PC-3 (cell line): ENCODE results near the gene DPM3. TPM values are rescaled to one million over a fixed set of nuclear protein-coding genes. Genes with fewer than 3 reads are reported as not detected.

Source experiments
- ATAC-seq: fragments of 200-7000 bp; cut with Tn5 transposase; 2 replicates; pipeline ENCODE4 v1.9.1; 2020; ENCODE audit warnings: mild to moderate bottlenecking, moderate library complexity
- BruUV-seq: library from RNA; stranded (reverse); fragments of 400-500 nt; replicated peaks from 2 replicates; lab custom pipeline; 2021; lab: Mats Ljungman, UMichigan
- CTCF ChIA-PET: fragments of 300-600 bp; sonication (Branson Sonifier 250); formaldehyde crosslinking; loops from one replicate; lab custom pipeline; 2022; ENCODE audit warnings: antibody characterized with exemption; lab: Charles Lee
- POLR2A ChIA-PET: fragments of 300-600 bp; sonication (Branson Sonifier 250); formaldehyde crosslinking; loops from one replicate; lab custom pipeline; 2022; ENCODE audit warnings: antibody characterized with exemption; ENCODE audit not compliant: unreplicated experiment; lab: Charles Lee
- DNase-seq: peaks from one replicate; pipeline ENCODE4 v3.0.0-alpha.2; 2015
- H2AFZ ChIP-seq: fragments of 300-600 bp; sonication (generic); 2 replicates; pipeline ENCODE4 v1.6.0; 2016; ENCODE audit warnings: antibody characterized with exemption, low read length
- H3F3A ChIP-seq: fragments of 300-600 bp; sonication (generic); one replicate; pipeline ENCODE4 v1.6.0; 2017; ENCODE audit warnings: antibody characterized with exemption, low read length, control low read depth, mild to moderate bottlenecking; ENCODE audit not compliant: unreplicated experiment
- H3K27ac ChIP-seq: fragments of 300-600 bp; sonication (generic); 2 replicates; pipeline ENCODE4 v1.5.1; 2016; ENCODE audit warnings: mild to moderate bottlenecking, low read length
- H3K27me3 ChIP-seq: fragments of 300-600 bp; sonication (generic); 2 replicates; pipeline ENCODE4 v1.6.1; 2016; ENCODE audit warnings: low read length, mixed read lengths
- H3K36me3 ChIP-seq: fragments of 300-600 bp; sonication (generic); 2 replicates; pipeline ENCODE4 v1.6.1; 2016; ENCODE audit warnings: low read depth, mixed run types, low read length, mixed read lengths
- H3K4me1 ChIP-seq: fragments of 300-600 bp; sonication (generic); 2 replicates; pipeline ENCODE4 v1.5.1; 2016; ENCODE audit warnings: low read length; ENCODE audit not compliant: insufficient read depth
- H3K4me2 ChIP-seq: fragments of 300-600 bp; sonication (generic); 2 replicates; pipeline ENCODE4 v1.6.0; 2016; ENCODE audit warnings: low read length
- H3K4me3 ChIP-seq: fragments of 300-600 bp; sonication (generic); 2 replicates; pipeline ENCODE4 v1.5.1; 2016; ENCODE audit warnings: mild to moderate bottlenecking, low read length, mixed read lengths
- H3K79me2 ChIP-seq: fragments of 300-600 bp; sonication (generic); 2 replicates; pipeline ENCODE4 v1.6.1; 2017; ENCODE audit warnings: low read length, mixed read lengths
- H3K9ac ChIP-seq: fragments of 300-600 bp; sonication (generic); 2 replicates; pipeline ENCODE4 v1.6.0; 2016; ENCODE audit warnings: mild to moderate bottlenecking, low read length
- H3K9me2 ChIP-seq: fragments of 300-600 bp; sonication (generic); replicated peaks from 2 replicates; pipeline ENCODE4 v1.6.1; 2016; ENCODE audit warnings: mixed run types, low read length, mixed read lengths
- H3K9me3 ChIP-seq: fragments of 300-600 bp; sonication (generic); 2 replicates; pipeline ENCODE4 v1.6.1; 2016; ENCODE audit warnings: low read length, mixed read lengths
- H4K20me1 ChIP-seq: fragments of 300-600 bp; sonication (generic); 2 replicates; pipeline ENCODE4 v1.6.1; 2016; ENCODE audit warnings: low read length, mixed read lengths
- CTCF ChIP-seq: fragments of 300-600 bp; sonication (generic); conservative IDR thresholded peaks from 2 replicates; pipeline ENCODE4 v1.5.1; 2017; ENCODE audit warnings: antibody characterized with exemption, low read depth, mild to moderate bottlenecking, low read length
- EZH2 ChIP-seq: fragments of 300-600 bp; sonication (generic); IDR thresholded peaks from one replicate; pipeline ENCODE4 v1.6.1; 2017; ENCODE audit warnings: antibody characterized with exemption, mild to moderate bottlenecking, low read length; ENCODE audit not compliant: unreplicated experiment
- EZH2phosphoT487 ChIP-seq: fragments of 300-600 bp; sonication (generic); IDR thresholded peaks from 2 replicates; pipeline ENCODE4 v1.6.1; 2018; ENCODE audit warnings: mild to moderate bottlenecking, antibody characterized with exemption, low read length, borderline replicate concordance
- intact Hi-C: fragments of 100-400 bp; cut with micrococcal nuclease; formaldehyde crosslinking; loops from 2 replicates; pipeline ENCODE4 v1.9.0; 2023
- total RNA-seq: library from RNA; depleted of rRNA; stranded (reverse); fragments of >200 nt; gene quantifications from 2 replicates; pipeline ENCODE4 v1.2.3, GENCODE V29; 2014

DPM3 gene
- total RNA-seq, 1 experiment from 2014 or later = 74.3 TPM

- no peak for DNase-seq
- Histone ChIP-seq H3K4me2 (peak overlapping the region; percentile 97; the same call in 1 of the 2 replicates), H3K4me1 (peaks cover 64% of the 10 kb centered on the region), H3F3A (no peaks in the 10 kb centered on the region), H4K20me1 (0 out of 2 replicates have a peak, but pooled peaks cover 6% of the 10 kb centered on the region), H3K4me3 (no peak overlapping the region), H3K9ac (no peak overlapping the region), H3K27me3 (no peaks in the 10 kb centered on the region), H3K27ac (no peak overlapping the region), H2AFZ (no peak overlapping the region), H3K9me3 (no peaks in the 10 kb centered on the region), H3K36me3 (peaks cover 22% of the 10 kb centered on the region), H3K79me2 (peaks cover 35% of the 10 kb centered on the region), H3K9me2 (no peaks in the 10 kb centered on the region)
- no peak for TF ChIP-seq EZH2
- TF ChIP-seq EZH2phosphoT487 = no peak
- no peak for TF ChIP-seq CTCF
- no TSS peak for BruUV-seq
- ATAC-seq = no peak
- intact Hi-C loops = no loop called here
- ChIA-PET CTCF (no interaction called here), POLR2A (no interaction called here)
These were observed 9.0 kb downstream of the DPM3 start for GRCh38 chr1:155131285-155131684.

GRCh38 chr1:155130272-155131006, 9.9 kb downstream of the DPM3 start:
- Histone ChIP-seq H3K4me3 (peak overlapping the region; percentile 85), H3K9me2 (no peaks in the 10 kb centered on the region), H3K36me3 (peaks cover 22% of the 10 kb centered on the region), H4K20me1 (0 out of 2 replicates have a peak, but pooled peaks cover 6% of the 10 kb centered on the region), H3K4me2 (peak overlapping the region; percentile 97), H3F3A (no peaks in the 10 kb centered on the region), H3K9ac (peak overlapping the region; percentile 95), H3K27ac (peak overlapping the region; percentile 99), H3K9me3 (no peaks in the 10 kb centered on the region), H3K4me1 (peaks cover 71% of the 10 kb centered on the region), H2AFZ (no peak overlapping the region), H3K27me3 (no peaks in the 10 kb centered on the region), H3K79me2 (peaks cover 35% of the 10 kb centered on the region)
- TF ChIP-seq EZH2phosphoT487 = no peak
- TF ChIP-seq CTCF = no peak
- TF ChIP-seq EZH2 = no peak
- CTCF ChIA-PET = interaction anchor here (0.6 to 2.8 kb wide), 4 partner anchors 33 to 42 kb away, joined by 4 to 14 read pairs (median 5); partner anchors contain the start of gene KRTCAP2
- no peak for DNase-seq
- intact Hi-C loops = no loop called here
- no peak for ATAC-seq
- BruUV-seq = no TSS peak
- POLR2A ChIA-PET = interaction anchor here (0.6 to 0.8 kb wide), 2 partner anchors 9 to 187 kb away, joined by 3 to 5 read pairs; no protein-coding TSS in a partner anchor
